Subcutaneous adipose tissue (tissue), 4 donors: ENCODE results near the gene KARS1. TPM values are rescaled to one million over a fixed set of nuclear protein-coding genes. Genes with fewer than 3 reads are reported as not detected.

Experiments
- total RNA-seq, 4 donors: library from RNA; depleted of rRNA; stranded (reverse); fragments of >200 nt; gene quantifications; one replicate each; pipeline ENCODE4 v1.1.0, GENCODE V29; 2016
- TF ChIP-seq, protein P1 (sequence below): fragments of 450-650 bp; IDR thresholded peaks from one replicate; pipeline ENCODE4 v1.5.1; 2016; ENCODE audit warnings: low read depth, mild to moderate bottlenecking, control low read depth, antibody characterized with exemption, moderate library complexity

The KARS1 gene
- total RNA-seq, 4 donors from 2014 or later = 89.6 to 135 (median 107) TPM

DNA sequence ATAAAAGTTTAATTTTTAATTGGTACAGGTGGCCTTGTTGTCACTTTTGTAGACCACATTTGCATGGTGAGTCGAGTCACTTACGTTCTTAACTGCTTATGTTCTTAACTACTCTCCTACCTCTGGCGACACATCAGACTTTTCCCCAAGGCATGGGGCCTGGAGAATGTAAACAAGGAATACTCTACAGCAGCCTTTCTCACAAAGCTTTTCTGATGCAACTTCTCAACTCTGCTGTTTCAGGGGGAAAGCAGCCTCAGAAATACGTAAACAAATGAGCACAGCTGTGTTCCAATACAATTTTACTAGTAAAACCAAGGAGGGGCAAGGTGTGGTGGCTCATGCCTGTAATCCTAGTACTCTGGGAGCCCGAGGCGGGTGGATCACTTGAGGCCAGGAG lies 6.9 kb downstream of the KARS1 start:
- TF ChIP-seq, protein P1, sequence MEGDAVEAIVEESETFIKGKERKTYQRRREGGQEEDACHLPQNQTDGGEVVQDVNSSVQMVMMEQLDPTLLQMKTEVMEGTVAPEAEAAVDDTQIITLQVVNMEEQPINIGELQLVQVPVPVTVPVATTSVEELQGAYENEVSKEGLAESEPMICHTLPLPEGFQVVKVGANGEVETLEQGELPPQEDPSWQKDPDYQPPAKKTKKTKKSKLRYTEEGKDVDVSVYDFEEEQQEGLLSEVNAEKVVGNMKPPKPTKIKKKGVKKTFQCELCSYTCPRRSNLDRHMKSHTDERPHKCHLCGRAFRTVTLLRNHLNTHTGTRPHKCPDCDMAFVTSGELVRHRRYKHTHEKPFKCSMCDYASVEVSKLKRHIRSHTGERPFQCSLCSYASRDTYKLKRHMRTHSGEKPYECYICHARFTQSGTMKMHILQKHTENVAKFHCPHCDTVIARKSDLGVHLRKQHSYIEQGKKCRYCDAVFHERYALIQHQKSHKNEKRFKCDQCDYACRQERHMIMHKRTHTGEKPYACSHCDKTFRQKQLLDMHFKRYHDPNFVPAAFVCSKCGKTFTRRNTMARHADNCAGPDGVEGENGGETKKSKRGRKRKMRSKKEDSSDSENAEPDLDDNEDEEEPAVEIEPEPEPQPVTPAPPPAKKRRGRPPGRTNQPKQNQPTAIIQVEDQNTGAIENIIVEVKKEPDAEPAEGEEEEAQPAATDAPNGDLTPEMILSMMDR = no peak

DNA sequence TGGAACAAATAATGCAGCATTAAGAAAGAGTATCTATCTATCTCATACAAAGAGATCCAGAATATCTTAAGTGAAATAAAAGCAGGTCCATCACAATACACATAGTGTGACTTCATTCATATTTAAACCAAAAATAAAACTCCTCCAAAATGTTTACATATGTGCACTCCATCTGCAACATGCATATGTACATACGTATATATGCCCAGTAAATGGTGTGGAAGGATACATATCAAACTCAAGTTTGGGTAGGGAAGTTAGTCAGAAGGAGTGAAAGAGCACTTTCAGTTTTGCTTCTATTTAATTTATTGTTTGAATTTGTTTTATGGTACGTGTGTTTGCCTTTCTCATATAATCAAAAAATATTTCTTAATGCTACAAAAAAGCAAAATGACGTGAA lies 12.4 kb downstream of the KARS1 start:
- TF ChIP-seq, protein P1 = no peak

DNA sequence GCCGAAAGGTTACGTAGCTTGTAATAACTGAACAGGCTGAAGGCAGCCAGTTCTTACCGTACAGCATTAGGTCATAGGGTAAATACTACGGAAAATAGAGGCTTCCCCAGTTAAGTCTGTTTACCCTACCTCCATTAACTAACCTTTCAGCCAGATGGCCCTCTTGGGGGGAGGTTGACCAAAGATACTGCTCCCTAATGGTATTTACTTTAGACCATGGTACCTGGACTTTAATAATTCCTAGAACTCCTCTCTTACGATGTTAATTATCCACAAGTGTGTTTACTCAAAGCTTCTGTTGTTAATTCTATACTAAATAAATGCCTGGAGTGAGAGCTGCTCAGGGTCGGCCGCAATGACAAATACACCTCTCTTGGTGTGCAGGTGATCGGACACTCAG lies 14.6 kb downstream of the KARS1 start:
- TF ChIP-seq, protein P1 = no peak

DNA sequence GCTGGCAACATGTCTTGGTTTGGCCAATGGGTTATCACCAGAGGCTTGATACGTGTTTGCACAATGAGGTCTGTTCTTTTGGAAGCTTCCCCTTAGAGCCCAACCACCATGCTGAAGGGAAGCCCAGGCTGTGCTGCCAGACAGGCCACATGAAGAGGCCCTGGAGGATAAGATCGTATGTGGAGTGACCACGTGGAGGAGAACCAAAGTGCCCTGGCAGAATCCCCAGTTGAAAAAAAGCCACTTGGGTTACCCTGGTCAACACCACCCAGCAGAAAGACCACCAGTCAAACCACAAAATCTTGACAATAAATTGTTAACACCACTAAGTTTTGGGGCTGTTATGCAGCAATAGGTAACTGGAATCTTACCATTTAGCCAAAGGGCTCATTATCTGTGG lies 17.4 kb downstream of the KARS1 start:
- TF ChIP-seq, protein P1 = no peak

DNA sequence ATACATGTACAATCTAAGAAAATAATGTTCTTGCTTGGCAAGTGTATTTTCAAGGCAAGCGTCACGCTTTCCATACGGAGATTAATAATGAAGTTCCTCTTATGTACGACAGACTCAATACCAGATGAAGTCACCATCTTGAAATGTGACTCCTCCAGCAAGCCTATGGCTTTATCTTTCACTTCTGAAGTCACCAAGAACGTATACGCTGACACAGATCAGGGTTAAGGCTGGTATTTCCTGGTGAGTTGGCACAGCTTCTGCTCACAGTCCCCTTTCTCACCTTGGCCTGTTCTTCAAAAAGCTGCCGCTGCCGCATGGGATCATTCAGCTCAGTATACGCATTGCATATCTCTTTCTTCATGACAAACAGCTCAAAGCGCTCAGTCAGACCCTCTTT lies 18.3 kb downstream of the KARS1 start:
- TF ChIP-seq, protein P1 = no peak

DNA sequence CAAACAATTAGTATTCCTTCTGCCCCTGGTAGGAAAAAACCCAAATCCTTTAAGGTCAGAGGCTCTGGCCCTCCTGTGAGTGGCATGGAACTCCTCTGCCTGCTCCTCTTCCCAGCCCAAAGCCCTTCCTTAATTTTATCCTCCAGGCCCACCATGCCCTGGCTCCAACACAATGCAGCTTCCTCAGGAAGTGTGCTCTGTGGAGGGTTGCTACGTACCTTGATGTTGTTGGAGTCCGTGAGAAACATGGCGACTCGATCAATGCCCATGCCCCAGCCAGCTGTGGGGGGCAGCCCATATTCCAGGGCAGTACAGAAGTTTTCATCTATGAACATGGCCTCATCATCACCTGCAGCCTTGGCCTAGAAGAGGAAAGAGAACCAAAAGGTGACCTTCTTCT lies 19.1 kb downstream of the KARS1 start:
- TF ChIP-seq, protein P1 = no peak

DNA sequence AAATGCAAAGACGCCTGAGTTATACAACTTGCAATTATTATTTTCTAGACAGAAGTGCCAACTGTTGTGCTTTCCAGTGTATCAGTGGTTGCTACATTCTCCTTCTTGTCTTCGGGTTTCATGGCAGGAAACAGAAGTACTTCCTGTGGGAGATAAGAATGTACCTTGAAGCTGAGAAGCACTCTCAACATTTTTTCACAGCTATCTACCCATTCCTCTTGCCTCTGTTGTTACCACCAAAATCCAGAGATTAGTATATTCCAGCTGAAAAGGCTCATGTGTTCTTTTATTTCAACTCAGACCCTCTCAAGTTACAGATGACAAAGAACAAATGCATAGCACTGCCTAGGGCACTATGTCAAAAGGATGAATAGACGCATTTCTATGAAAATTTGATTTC lies 19.6 kb downstream of the KARS1 start:
- TF ChIP-seq, protein P1 = no peak

DNA sequence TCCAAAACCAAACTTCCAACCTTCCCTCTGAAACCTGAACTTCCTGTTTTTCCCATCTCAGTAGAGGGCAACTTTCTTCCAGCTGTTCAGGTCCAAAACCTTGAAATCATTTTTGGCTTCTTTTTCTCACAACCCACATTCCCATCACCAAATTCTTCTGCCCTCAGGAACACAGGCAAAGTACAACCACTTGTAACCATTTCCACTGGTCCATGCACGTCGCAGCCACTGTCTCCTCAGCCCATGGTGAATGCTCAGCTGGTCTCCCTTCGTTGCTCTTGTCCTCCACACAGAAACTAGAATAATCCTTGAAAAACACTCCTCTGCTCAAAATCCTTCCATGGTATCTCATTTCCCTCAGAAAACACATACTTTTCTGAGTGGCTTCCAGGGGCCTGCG lies 20.7 kb downstream of the KARS1 start:
- TF ChIP-seq, protein P1 = no peak
